ENCODE data around the gene MYO3B.

GRCh38 chr2:170190172-170190571 is 12.2 kb downstream of the MYO3B start:
- TF ChIP-seq, protein P1, sequence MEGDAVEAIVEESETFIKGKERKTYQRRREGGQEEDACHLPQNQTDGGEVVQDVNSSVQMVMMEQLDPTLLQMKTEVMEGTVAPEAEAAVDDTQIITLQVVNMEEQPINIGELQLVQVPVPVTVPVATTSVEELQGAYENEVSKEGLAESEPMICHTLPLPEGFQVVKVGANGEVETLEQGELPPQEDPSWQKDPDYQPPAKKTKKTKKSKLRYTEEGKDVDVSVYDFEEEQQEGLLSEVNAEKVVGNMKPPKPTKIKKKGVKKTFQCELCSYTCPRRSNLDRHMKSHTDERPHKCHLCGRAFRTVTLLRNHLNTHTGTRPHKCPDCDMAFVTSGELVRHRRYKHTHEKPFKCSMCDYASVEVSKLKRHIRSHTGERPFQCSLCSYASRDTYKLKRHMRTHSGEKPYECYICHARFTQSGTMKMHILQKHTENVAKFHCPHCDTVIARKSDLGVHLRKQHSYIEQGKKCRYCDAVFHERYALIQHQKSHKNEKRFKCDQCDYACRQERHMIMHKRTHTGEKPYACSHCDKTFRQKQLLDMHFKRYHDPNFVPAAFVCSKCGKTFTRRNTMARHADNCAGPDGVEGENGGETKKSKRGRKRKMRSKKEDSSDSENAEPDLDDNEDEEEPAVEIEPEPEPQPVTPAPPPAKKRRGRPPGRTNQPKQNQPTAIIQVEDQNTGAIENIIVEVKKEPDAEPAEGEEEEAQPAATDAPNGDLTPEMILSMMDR (conservative IDR thresholded peaks at IDR 0.05): no peak
- TF ChIP-seq ZFX (IDR thresholded peaks at IDR 0.05): no peak
